HG02970 (cell line): Measurements from ENCODE around the gene ITGB8.
"Not testable (repeated sequence)": the region's sequence is repeated elsewhere in the genome, so short reads cannot be mapped to it uniquely, and the experiment has no call there.

Source experiments
- ATAC-seq: cut with Tn5 transposase; IDR thresholded peaks from one replicate; pipeline ENCODE4 v1.9.1; 2021; ENCODE audit warnings: mild to moderate bottlenecking, moderate library complexity, moderate number of reproducible peaks; ENCODE audit not compliant: unreplicated experiment, low FRiP score

The ITGB8 gene

GRCh38 chr7:20364571-20365196, 34.0 kb downstream of the ITGB8 start:
- ATAC-seq: no peak

- no peak for ATAC-seq
Measured at GRCh38 chr7:20365486-20365885, 34.8 kb downstream of the ITGB8 start.

GRCh38 chr7:20374399-20374798, 43.7 kb downstream of the ITGB8 start:
- no peak for ATAC-seq

GRCh38 chr7:20376796-20377195, 46.1 kb downstream of the ITGB8 start:
- ATAC-seq: no peak

GRCh38 chr7:20381406-20382034, 50.8 kb downstream of the ITGB8 start:
- ATAC-seq: no peak

GRCh38 chr7:20383351-20383750, 52.7 kb downstream of the ITGB8 start:
- no peak for ATAC-seq

- ATAC-seq: no peak
Measured at GRCh38 chr7:20385126-20385525, 54.4 kb downstream of the ITGB8 start.

GRCh38 chr7:20388084-20388483, 57.4 kb downstream of the ITGB8 start:
- no peak for ATAC-seq

- ATAC-seq: not testable (repeated sequence)
Measured at GRCh38 chr7:20389192-20389591, 58.5 kb downstream of the ITGB8 start.

GRCh38 chr7:20393021-20393610, 62.4 kb downstream of the ITGB8 start:
- ATAC-seq: no peak

- no peak for ATAC-seq
Measured at GRCh38 chr7:20393616-20394015, 62.9 kb downstream of the ITGB8 start.

GRCh38 chr7:20394284-20394683, 63.6 kb downstream of the ITGB8 start:
- ATAC-seq: no peak

- no peak for ATAC-seq
Measured at GRCh38 chr7:20395104-20395503, 64.4 kb downstream of the ITGB8 start.

- peak; percentile 76 for ATAC-seq
Measured at GRCh38 chr7:20395511-20395910, 64.8 kb downstream of the ITGB8 start.

GRCh38 chr7:20399521-20399920, 68.8 kb downstream of the ITGB8 start:
- ATAC-seq: no peak

GRCh38 chr7:20401861-20402746, 71.4 kb downstream of the ITGB8 start:
- no peak for ATAC-seq

- no peak for ATAC-seq
Measured at GRCh38 chr7:20402747-20403230, 72.1 kb downstream of the ITGB8 start.

GRCh38 chr7:20403331-20403730, 72.6 kb downstream of the ITGB8 start:
- ATAC-seq: no peak

GRCh38 chr7:20404320-20404719, 73.6 kb downstream of the ITGB8 start:
- ATAC-seq: no peak

- no peak for ATAC-seq
Measured at GRCh38 chr7:20407585-20408466, 77.1 kb downstream of the ITGB8 start.
